Hypothalamus (tissue), 51 donors: Measurements from ENCODE around the gene NUBPL.
"Not testable (repeated sequence)": the region's sequence is repeated elsewhere in the genome, so short reads cannot be mapped to it uniquely, and the experiment has no call there.

ENCODE experiments used
- DNase-seq, 51 donors: peaks; one replicate each; lab custom pipeline; 2025; lab: John Stamatoyannopoulos, UW

NUBPL gene

DNA sequence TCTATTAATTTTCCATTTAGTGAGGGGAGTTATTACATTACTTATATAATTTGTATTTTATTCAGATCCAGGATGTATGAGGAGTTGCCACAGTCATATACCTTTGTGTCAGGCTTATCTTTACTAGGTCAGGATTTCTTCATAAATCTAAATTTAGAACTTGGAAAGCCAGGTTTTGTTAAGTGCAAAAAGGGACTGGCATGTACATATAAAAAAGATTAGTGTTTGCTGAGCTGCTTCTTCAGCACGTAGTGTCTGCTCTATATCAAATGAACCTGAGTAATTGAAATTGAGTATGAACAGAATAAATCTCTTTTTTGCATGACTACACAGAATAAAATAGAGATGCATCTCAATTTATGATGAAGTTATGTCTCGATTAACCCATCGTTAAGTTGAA, 157.4 kb downstream of the NUBPL start:
- no peak for DNase-seq

DNA sequence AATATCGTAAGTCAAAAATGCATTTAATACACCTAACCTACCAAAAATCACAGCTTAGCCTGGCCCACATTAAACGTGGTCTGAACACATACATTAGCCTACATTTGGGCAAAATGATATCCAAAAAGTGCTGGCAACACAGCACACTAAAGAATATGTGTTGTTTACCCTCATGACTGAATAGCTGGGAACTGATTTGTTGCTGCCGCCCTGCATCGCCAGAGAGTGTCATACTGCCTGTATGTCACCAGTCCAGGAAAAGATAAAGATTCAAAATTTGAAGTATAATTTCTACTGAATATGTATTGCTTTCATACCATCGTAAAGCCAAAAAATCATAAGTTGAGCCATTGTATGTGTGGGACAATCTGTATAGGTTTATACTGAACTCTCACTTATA, 157.8 kb downstream of the NUBPL start:
- no peak for DNase-seq

DNA sequence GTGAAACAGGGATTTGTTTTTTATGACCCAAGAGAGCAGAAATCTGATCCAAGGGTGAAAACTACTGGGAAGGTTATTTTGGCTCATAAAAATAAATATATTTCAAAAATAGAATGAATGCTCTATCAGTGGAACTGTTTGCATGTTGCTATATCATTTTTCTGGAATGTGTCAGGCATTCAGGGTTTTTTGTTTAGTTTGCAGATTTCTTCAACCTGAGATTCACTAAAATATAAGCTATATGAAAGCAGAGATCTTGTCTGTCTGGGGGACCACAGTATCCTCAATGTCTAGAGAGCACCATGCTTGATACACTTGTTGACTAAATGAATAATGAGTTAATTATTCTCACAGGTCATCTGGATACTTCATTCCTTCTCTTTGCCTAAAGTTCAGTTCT, 165.1 kb downstream of the NUBPL start:
- no peak for DNase-seq

DNA sequence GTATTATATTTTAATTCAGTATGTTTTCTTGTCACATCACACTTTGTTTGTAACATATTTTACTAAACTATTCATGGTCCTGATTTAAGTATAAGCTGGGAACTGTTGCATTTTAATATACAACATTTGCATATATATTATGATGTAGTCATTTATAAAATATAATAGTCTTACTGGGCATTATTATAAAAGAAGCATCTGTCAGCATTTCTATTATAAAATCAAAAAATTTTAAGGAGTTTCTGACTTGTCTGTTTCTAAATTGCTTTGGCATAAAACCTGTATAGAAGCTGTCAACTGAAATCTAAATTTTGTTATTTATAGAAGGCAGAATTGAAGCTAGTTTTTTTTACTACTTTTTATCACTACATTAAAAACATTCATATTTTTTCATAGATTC, 166.6 kb downstream of the NUBPL start:
- DNase-seq = no peak

DNA sequence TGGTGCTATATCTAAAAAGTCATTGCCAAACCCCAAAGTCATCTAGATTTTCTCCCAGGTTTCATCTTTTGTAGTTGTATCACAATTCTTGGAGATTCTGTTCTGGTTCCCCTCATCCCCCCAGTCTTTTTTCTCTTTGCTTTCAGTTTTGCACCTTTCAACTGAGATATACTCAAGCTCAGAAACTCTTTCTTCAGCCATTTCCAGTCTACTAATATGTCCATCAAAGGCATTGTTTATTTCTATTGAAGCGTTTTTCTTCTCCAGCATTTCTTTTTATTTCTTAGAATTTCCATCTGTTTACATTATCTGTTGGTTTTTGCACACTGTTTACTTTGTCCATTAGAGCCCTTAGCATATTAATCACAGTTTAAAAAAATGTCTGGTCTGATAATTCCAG, 179.5 kb downstream of the NUBPL start:
- DNase-seq = no peak

DNA sequence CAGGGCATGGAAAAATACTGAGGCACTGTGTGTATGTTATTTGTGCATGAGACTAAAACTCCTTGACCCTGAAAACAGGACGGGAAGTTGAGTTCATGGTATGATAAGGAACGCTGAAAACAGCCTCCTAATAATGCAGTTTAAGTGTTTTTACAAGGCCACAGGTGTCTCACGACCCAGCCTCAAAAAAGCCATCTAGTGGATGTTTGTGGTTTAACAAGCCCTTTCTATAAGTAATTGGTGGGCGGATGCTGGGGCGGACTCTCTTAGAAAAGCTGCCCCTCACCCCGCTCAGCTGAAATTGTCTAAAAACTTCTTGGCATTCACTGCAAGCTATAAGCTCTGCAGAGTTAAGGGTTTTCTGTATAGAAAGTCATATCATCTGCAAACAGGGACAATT, 184.5 kb downstream of the NUBPL start:
- no peak for DNase-seq

DNA sequence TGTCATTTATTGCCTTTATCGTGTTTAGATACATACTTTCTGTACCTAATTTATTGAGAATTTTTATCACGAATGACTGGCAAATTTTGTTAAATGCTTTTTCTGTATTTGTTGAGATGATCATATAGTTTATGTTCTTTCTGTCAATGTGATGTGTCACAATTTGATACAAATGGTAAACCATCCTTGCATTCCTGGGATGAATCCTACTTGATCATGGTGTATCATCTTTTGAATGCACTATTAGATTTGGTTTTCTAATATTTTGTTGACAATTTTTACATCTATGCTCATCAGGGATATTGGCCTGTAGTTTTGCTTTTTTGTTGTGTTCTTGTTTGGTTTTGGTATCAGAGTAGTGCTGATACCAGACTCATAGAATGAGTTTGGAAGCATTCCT, 185.1 kb downstream of the NUBPL start:
- DNase-seq = no peak

DNA sequence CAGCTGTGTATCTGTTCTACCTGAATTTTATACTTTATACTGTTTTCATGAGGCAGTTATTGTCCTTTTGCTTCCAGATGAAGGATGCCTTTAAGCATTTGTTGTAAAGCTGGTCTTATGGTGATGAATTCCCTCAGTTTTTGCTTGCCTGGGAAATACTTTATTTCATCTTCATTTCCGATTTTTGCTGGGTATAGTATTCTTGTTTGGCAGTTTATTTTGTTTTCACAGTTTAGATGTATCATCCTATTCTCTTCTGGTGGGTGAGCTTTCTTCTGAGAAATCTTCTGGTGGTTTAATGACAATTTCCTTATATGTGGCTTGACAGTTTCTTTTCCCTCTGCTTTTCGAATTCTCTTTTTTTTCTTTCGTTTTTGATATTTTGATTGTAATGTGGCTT, 188.1 kb downstream of the NUBPL start:
- no peak for DNase-seq

DNA sequence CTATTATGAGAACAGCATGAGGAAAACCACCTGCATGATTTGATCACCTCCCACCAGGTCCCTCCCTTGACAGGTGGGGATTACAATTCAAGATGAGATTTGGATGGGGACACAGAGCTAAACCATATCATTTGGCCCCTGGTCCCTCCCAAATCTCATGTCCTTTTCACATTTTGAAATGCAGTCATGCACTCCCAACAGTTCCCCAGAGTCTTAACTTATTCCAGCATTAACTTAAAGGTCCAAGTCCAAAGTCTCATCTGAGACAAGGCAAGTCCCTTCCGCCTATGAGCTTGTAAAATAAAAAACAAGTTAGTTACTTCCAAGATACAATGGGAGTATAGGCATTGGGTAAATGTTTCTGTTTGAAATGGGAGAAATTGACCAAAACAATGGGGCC, 189.8 kb downstream of the NUBPL start:
- DNase-seq = not testable (repeated sequence)

DNA sequence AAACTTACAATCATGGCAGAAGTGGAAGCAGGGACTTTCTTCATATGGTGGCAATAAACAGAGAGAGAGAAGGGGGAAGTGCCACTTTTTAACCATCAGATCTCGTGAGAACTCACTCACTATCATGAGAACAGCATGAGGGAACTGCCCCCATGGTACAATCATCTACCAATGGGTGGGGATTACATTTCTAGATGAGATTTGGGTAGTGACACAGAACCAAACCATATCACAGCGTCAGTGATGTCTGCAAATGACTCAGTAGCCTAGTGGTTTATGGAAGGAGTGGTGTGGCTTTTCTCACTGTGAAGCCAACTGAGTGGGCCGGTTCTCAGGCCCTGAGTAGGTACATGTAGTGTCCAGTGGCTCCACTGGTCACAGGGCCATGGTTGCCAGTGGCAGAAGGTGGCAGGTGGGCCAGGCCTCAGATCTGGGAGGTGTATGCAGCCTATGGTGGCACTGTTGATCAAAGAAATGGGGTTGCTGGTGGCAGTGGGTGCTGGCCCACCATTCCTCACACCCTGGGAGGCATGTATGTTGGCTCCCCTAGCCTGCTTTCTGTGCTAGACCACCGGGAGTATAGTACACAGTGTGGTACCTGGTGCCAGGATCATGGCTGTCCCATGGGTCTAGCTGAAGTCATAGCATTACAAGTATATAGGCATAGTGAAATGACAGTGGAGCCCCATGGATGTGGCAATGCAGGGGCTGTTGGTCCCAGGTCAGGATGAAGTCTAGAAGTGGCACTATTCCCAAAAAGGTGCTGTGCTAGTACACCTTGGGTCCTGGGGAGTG, 191.9 kb downstream of the NUBPL start:
- no peak for DNase-seq

DNA sequence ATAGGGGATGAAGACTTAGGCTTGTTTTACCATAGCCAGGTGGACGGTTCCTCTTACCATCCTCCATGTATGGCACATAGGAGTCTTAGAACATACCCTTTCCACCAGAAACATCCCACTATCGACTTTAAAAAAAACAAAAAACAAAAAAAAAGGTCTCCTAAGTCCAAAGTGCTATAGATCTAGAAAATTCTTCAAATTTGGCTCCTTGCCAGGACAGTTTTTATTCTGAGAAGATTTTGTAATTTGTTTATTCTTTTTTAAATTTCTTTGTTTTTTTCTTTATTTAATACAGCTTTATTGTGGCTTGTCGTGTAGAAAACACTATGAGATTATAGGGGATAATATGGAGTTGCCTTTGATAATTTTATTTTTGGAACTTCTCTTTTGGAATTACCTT, 197.7 kb downstream of the NUBPL start:
- no peak for DNase-seq

DNA sequence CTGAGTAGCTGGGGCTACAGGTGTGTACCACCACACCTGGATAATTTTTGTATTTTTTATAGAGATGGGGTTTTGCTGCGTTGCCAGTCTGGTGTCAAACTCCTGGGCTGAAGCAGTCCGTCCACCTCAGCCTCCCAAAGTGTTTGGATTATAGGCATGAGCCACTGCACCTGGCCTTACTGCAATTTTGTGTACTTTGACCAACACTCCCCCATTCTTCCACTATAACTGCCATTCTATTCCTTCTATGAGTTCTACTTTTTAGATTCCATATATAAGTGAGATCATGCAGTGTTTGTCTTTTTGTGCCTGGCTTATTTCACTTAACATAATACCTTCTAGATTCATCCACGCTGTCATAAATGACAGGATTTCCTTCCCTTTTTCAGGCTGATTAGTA, 199.1 kb downstream of the NUBPL start:
- DNase-seq = no peak

DNA sequence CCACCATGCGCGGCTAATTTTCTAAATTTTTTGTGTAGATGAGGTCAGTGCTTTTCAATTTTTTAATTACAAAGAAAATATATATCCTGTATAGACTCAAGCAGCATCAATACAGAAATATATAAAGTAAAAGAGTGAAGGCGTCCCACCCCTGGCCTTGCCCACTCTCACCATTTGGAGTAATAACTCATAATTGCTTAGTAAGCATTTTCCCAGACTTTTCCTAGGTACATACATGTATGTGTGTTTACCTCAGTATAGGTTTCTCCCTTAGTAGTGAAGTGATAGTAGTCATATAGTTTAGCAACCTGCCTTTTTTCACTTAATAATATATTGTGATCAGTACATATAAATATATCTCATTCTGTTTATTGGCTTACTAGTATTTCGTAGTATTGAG, 200.1 kb downstream of the NUBPL start:
- no peak for DNase-seq

DNA sequence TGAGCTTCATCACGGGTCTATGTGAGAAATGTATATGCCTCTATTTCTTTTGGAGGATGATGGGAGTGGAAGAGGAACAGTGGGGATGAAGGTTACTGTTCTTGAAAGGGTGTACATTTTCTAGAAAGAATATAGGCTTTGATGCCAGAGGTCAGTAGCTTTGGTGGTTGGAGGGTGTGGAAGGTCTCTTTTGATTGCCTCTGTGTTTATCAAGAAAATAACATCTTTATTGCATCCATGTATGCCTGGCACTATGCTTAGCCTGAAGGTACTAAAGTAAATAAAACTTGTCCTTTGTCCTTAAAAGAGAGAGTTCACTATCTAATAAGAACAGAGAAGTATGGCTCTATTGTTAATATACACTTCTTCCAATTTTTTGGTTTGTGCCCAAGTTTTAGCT, 201.8 kb downstream of the NUBPL start:
- no peak for DNase-seq

DNA sequence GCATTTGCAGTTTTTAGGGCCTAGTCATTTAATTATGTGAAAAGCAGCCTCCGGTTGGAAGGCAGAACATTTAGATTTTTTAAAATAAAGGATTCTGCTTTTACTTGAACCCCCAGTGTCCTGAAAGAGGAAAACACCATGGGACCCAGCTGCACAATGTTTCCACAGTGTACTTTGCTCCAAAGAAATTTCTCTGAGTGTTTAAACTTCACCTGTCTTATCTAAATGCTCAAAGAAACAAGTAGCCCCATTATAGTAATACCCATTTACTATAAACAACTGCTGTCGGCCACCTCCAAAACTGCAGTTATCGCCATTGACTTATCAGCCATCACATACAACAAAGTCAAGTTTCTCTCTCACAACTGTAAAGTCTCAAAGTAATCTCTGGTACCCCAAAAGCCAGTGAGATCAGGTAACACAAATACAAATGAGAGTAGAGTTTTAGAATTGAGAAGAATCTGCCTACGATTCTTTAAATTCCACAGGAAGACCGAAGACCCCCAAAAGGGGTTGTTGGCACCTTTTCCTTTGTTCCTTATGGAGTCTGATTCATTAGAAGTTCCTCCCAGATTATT, 205.2 kb downstream of the NUBPL start:
- DNase-seq = no peak

DNA sequence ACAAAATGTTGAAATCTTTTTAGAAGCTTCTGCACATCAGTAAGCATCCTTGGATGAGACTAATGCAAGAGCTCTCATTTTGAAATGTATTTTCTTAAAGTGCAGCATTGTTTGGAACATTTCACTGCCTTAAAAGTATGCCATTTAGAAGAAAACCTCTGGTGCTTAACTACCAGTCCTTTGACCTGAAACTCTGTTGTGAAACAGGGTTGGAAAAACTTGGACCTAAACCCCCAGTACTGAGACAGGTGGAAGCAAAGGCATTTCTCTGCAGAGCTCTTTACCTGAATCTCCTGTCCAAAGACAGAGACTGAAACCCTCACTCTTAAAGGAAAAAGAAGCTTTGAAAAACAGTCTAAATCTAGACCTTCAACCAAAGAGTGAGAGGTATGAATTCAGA, 207.2 kb downstream of the NUBPL start:
- DNase-seq = no peak

DNA sequence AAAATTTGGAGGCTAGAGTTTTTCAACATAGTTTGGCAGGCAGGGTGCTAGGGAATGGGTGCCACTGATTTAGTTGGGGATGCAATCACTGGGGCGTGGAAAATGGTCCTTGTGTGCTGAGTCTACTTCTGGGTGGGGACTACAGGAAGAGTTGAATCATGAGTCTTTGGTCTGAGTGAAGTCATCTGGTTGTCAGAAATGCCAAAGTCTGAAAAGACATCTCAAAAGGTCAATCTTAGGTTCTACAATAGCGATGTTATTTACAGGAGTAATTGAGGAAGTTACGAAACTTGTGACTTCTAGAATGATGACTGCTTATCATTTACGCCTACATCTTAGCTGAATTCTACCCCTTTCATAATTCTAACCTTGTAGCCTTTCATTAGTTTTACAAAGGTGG, 209.1 kb downstream of the NUBPL start:
- DNase-seq = no peak

DNA sequence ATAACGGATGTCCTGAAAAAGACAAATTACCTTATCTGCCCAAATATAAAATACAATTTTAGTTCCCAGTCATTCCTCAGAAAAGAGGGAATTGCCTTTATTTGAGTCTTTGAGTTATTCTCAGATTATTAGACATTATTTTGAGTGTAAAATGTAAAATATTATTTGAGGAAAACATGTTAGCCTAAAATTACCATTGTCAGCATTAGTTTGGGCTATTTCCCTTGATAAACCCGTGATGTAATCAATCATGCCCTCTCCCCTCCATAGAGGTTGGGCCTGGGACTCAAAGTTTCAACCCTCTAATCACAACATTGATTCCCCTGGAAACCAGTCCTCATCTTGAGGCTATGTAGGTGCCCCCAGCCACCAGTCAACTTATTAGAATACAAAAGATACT, 213.4 kb downstream of the NUBPL start:
- no peak for DNase-seq

DNA sequence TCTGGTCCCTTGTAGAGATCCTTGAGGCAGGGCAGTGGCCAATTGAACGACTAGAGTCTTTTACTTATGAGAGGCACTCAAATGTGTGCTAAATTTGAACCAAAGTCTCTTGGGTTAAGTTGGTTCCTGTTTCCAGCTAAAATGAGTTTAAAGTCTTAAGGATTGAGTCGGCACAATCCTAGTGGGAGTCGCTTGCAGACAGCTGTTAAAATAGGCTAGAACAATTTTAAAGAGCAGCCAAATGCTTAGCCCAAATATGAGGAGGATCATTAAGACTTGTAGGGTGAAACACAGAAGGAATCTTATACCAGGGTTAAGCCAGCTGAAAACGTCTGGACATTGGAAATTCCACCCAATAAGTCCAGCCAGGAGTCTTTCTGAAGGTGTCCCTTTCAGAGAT, 216.1 kb downstream of the NUBPL start:
- DNase-seq = no peak

DNA sequence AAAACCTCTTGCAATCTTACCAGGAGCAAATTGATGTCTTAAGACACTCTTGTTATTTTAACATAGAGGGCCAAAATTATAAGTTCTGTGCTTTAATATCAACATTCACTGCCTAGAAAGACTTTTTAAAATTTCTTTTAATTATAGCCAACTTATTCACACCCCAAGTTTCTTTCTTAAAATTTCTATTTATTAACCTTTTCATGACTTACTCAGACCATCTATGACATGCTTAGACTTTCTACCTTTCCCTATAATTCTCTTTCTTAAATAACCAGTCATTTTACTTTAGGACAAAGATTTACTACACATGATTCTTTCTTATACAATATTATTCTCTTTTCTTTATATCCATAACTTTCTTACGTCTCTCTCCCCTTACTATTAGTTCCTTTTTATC, 220.4 kb downstream of the NUBPL start:
- no peak for DNase-seq

DNA sequence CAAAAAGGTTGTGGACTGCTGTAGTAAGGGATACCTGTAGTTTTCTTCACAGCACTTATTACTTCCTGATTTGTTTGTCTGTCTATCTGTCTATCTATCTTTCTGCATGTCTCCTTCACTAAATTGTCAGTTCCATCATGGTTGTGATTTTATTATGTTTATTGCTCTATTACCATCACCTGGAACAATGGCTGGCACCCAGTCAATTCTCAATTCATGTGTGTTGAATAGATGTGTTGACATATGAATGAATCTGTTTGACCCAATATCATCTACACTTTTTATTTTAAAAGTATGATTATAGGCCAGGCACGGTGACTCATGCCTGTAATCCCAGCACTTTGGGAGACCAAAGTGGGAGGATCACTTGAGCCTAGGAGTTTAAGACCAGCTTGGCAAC, 224.4 kb downstream of the NUBPL start:
- DNase-seq = no peak

DNA sequence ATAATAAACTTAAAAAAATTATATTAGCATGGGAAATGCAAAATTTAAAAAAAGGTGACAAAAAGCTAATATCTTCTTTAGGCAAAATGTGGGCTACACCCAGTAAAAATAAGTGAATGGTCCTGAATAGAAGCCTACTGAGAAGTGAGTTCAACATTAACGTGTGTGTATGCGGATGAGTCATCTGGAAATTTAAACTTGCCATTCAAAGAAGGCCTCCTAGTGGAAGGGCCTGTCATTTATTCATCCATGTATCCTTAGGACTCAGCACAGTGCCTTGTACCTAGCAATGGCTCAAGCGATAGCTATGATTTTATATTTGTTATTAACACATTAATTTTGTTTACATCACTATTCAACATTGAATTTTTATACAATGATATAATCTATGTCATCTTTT, 226.2 kb downstream of the NUBPL start:
- DNase-seq = no peak

DNA sequence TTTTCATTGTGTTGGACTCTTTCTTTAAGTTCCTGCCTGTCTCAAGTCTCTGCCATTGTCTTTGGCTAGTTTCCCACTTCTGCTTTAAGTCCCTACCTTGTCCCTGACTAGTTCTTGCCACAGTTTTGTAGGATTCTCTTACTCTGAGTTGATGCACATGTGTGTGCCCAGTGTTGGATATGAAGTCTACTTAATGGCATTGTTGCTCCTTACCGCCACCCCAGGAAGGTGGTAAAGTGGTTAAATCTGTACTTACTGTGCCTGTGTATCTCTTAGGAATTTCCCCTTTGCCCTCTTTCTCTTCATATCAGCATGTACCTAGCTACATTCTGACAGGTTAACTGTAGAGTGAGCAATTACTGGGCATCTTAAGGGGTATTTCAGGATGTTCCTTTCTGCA, 227.1 kb downstream of the NUBPL start:
- no peak for DNase-seq
